ENCODE results near the gene CCDC30.

GRCh38 chr1:42690477-42691156, 227.5 kb downstream of the CCDC30 start:
- TF ChIP-seq EZH2 (IDR thresholded peaks at IDR 0.05; ENCODE audit: borderline replicate concordance, low read length) (no peak), CTCF (IDR thresholded peaks at IDR 0.05; ENCODE audit: low read length) (no peak)

All from OCI-LY1 (cell line).